HEK293 (cell line): ENCODE results near the gene TAS2R40.

Experiments
- CTCF ChIA-PET: fragments of 350-600 bp; formaldehyde crosslinking; extraction: SDS; loops from one replicate; lab custom pipeline; 2021; ENCODE audit warnings: antibody characterized with exemption; lab: Yijun Ruan, JAX
- POLR2A ChIA-PET: fragments of 300-600 bp; formaldehyde crosslinking; extraction: SDS; loops from one replicate; lab custom pipeline; 2020; ENCODE audit warnings: antibody characterized with exemption, inconsistent platforms; lab: Yijun Ruan, JAX
- H3K27ac ChIP-seq: fragments of 200-500 bp; sonication (Bioruptor generic); 2 replicates; pipeline ENCODE4 v1.5.1; 2014; ENCODE audit warnings: low read depth, low read length, control low read depth, inconsistent platforms; ENCODE audit errors: extremely low read depth
- H3K36me3 ChIP-seq, 2 experiments: fragments of 200-500 bp in 1 of 2; sonication (Bioruptor generic) in 1 of 2; 1 replicate in 1 of 2; 2 replicates in 1 of 2; pipeline ENCODE4 v1.5.1; 2014 to 2017; ENCODE audit warnings: inconsistent platforms in 2 of 2, low read length in 2 of 2; ENCODE audit not compliant: control insufficient read depth in 2 of 2, insufficient read depth in 1 of 2
- H3K4me1 ChIP-seq: fragments of 200-500 bp; sonication (Bioruptor generic); 2 replicates; pipeline ENCODE4 v1.5.1; 2014; ENCODE audit warnings: mild to moderate bottlenecking, low read length, inconsistent platforms; ENCODE audit not compliant: control insufficient read depth, insufficient read depth
- H3K4me3 ChIP-seq: 2 replicates; pipeline ENCODE4 v1.5.1; 2011; ENCODE audit warnings: low read depth, mild to moderate bottlenecking, control low read depth, low read length, moderate library complexity
- H3K9me3 ChIP-seq: fragments of 200-500 bp; sonication (Bioruptor generic); 2 replicates; pipeline ENCODE4 v1.5.1; 2014; ENCODE audit warnings: low read depth, low read length, inconsistent platforms; ENCODE audit not compliant: control insufficient read depth, insufficient read depth
- KLF9 ChIP-seq: fragments of 450-650 bp; formaldehyde crosslinking; IDR thresholded peaks from 2 replicates; pipeline ENCODE4 v1.5.1; 2016; ENCODE audit warnings: missing biosample characterization, missing genetic modification characterization, low read depth
- MZF1 ChIP-seq: fragments of 450-650 bp; formaldehyde crosslinking; IDR thresholded peaks from 2 replicates; pipeline ENCODE4 v1.5.1; 2017; ENCODE audit warnings: missing biosample characterization, missing genetic modification characterization, borderline replicate concordance
- PRDM6 ChIP-seq: fragments of 450-650 bp; formaldehyde crosslinking; IDR thresholded peaks from 2 replicates; pipeline ENCODE4 v1.5.1; 2017; ENCODE audit warnings: missing biosample characterization, missing genetic modification characterization
- SP3 ChIP-seq: fragments of 450-650 bp; formaldehyde crosslinking; IDR thresholded peaks from 2 replicates; pipeline ENCODE4 v1.5.1; 2016; ENCODE audit warnings: missing biosample characterization, missing genetic modification characterization
- WT1 ChIP-seq: fragments of 450-650 bp; formaldehyde crosslinking; IDR thresholded peaks from 2 replicates; pipeline ENCODE4 v1.5.1; 2016; ENCODE audit warnings: missing biosample characterization, missing genetic modification characterization
- YY2 ChIP-seq: fragments of 450-650 bp; formaldehyde crosslinking; IDR thresholded peaks from 2 replicates; pipeline ENCODE4 v1.5.1; 2016; ENCODE audit warnings: missing biosample characterization, missing genetic modification characterization
- ZBTB44 ChIP-seq: fragments of 450-650 bp; IDR thresholded peaks from 2 replicates; pipeline ENCODE4 v1.5.1; 2018; ENCODE audit warnings: missing biosample characterization, mild to moderate bottlenecking, missing genetic modification characterization
- ZBTB8A ChIP-seq: fragments of 450-650 bp; formaldehyde crosslinking; IDR thresholded peaks from 2 replicates; pipeline ENCODE4 v1.5.1; 2016; ENCODE audit warnings: missing biosample characterization, missing genetic modification characterization
- ZFP41 ChIP-seq: fragments of 450-650 bp; formaldehyde crosslinking; IDR thresholded peaks from 2 replicates; pipeline ENCODE4 v1.5.1; 2016; ENCODE audit warnings: missing biosample characterization, missing genetic modification characterization, borderline replicate concordance
- ZNF138 ChIP-seq: fragments of 450-650 bp; formaldehyde crosslinking; IDR thresholded peaks from 2 replicates; pipeline ENCODE4 v1.5.1; 2016; ENCODE audit warnings: missing biosample characterization, missing genetic modification characterization, borderline replicate concordance
- ZNF2 ChIP-seq: fragments of 450-650 bp; formaldehyde crosslinking; IDR thresholded peaks from 2 replicates; pipeline ENCODE4 v1.5.1; 2016; ENCODE audit warnings: missing biosample characterization, missing genetic modification characterization
- ZNF248 ChIP-seq: fragments of 450-650 bp; formaldehyde crosslinking; IDR thresholded peaks from 2 replicates; pipeline ENCODE4 v1.5.1; 2017; ENCODE audit warnings: missing biosample characterization, missing genetic modification characterization
- ZNF341 ChIP-seq: fragments of 450-650 bp; formaldehyde crosslinking; IDR thresholded peaks from 2 replicates; pipeline ENCODE4; 2016; ENCODE audit warnings: low read depth, missing biosample characterization, missing genetic modification characterization
- ZNF354C ChIP-seq: fragments of 450-650 bp; formaldehyde crosslinking; IDR thresholded peaks from 2 replicates; pipeline ENCODE4 v1.5.1; 2016; ENCODE audit warnings: missing biosample characterization, missing genetic modification characterization, low read depth, borderline replicate concordance
- ZNF398 ChIP-seq: fragments of 450-650 bp; formaldehyde crosslinking; IDR thresholded peaks from 2 replicates; pipeline ENCODE4 v1.5.1; 2017; ENCODE audit warnings: missing biosample characterization, missing genetic modification characterization
- ZNF510 ChIP-seq: fragments of 450-650 bp; formaldehyde crosslinking; IDR thresholded peaks from 2 replicates; pipeline ENCODE4 v1.5.1; 2018; ENCODE audit warnings: mild to moderate bottlenecking, missing genetic modification characterization, missing biosample characterization; ENCODE audit not compliant: insufficient replicate concordance
- ZNF596 ChIP-seq: fragments of 450-650 bp; IDR thresholded peaks from 2 replicates; pipeline ENCODE4 v1.5.0; 2018; ENCODE audit warnings: missing biosample characterization, mild to moderate bottlenecking, missing genetic modification characterization, moderate library complexity
- ZNF600 ChIP-seq: fragments of 450-650 bp; formaldehyde crosslinking; IDR thresholded peaks from 2 replicates; pipeline ENCODE4 v1.5.1; 2016; ENCODE audit warnings: missing biosample characterization, missing genetic modification characterization
- TF ChIP-seq, protein P1 (sequence below): fragments of 450-650 bp; formaldehyde crosslinking; optimal IDR thresholded peaks from 2 replicates; pipeline ENCODE3; 2016; ENCODE audit warnings: missing biosample characterization, mild to moderate bottlenecking, missing genetic modification characterization
- TF ChIP-seq, protein P2 (sequence below): fragments of 450-650 bp; formaldehyde crosslinking; IDR thresholded peaks from 2 replicates; pipeline ENCODE4 v1.5.1; 2016; ENCODE audit warnings: missing biosample characterization, missing genetic modification characterization

Gene TAS2R40

GRCh38 chr7:143256325-143256724 lies 34.5 kb downstream of the TAS2R40 start (continued):
- no peak for TF ChIP-seq ZNF398 (tag by site-specific recombination)
- no peak for TF ChIP-seq ZFP41 (tag by site-specific recombination)
- TF ChIP-seq ZBTB8A (tag by site-specific recombination), result no peak
- TF ChIP-seq, all 188 proteins: peak for 0

GRCh38 chr7:143256932-143257331 lies 35.1 kb downstream of the TAS2R40 start:
- no peaks in the 10 kb centered on the region for H3K4me1 ChIP-seq

GRCh38 chr7:143257501-143257900 lies 35.7 kb downstream of the TAS2R40 start:
- POLR2A ChIA-PET, result no interaction called here
- Histone ChIP-seq H3K4me1 (no peaks in the 10 kb centered on the region), H3K4me3 (no peak overlapping the region), H3K9me3 (no peaks in the 10 kb centered on the region), H3K36me3 (no peaks in the 10 kb centered on the region), H3K27ac (no peak overlapping the region)
- TF ChIP-seq ZNF2 (tag by site-specific recombination), result peak; percentile 64; the same call in 1 of the 2 replicates
- peak; percentile 40 for TF ChIP-seq ZNF600 (tag by site-specific recombination)
- TF ChIP-seq, protein P1, sequence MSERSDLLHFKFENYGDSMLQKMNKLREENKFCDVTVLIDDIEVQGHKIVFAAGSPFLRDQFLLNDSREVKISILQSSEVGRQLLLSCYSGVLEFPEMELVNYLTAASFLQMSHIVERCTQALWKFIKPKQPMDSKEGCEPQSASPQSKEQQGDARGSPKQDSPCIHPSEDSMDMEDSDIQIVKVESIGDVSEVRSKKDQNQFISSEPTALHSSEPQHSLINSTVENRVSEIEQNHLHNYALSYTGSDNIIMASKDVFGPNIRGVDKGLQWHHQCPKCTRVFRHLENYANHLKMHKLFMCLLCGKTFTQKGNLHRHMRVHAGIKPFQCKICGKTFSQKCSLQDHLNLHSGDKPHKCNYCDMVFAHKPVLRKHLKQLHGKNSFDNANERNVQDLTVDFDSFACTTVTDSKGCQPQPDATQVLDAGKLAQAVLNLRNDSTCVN (tag by site-specific recombination), result no peak
- TF ChIP-seq PRDM6, result peak; percentile 78
- TF ChIP-seq KLF9 (tag by site-specific recombination), result no peak
- CTCF ChIA-PET, result interaction anchor here (1.2 to 5.3 kb wide), 2 partner anchors 17 to 47 kb away, joined by 3 to 56 read pairs; no protein-coding TSS in a partner anchor

More at GRCh38 chr7:143256932-143257331, 35.1 kb downstream of the TAS2R40 start:
- no peak overlapping the region for H3K4me3 ChIP-seq
- no peak for TF ChIP-seq ZBTB44 (tag by site-specific recombination)
- CTCF ChIA-PET, result interaction anchor here (5.3 kb wide), 1 partner anchor 17 kb away, joined by 56 read pairs; no protein-coding TSS in a partner anchor
- no peak overlapping the region for H3K27ac ChIP-seq
- POLR2A ChIA-PET, result no interaction called here
- H3K36me3 ChIP-seq, result no peaks in the 10 kb centered on the region
- no peaks in the 10 kb centered on the region for H3K9me3 ChIP-seq

DNA sequence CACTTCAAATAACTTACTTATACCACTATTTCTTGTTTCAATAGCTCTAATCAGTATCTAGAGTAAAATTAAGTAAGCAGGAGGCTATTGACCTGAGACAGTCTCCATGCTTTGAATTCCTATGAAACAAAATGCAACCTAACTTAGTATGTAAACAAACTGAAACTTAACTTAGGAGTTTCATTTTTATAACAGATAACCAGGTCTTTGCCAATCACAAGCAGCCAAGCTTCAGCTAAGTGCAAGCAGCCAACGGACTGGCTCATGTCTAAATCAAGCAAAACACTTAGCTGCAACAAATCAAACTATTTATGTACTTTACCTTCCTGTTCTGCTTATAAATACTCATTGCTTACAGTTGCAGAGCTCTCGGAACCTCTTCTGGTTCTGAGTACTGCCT lies 37.0 kb downstream of the TAS2R40 start:
- Histone ChIP-seq H3K4me1 (no peaks in the 10 kb centered on the region), H3K36me3 (no peaks in the 10 kb centered on the region), H3K4me3 (no peak overlapping the region), H3K9me3 (no peaks in the 10 kb centered on the region), H3K27ac (no peak overlapping the region)
- ChIA-PET CTCF (interaction anchor here (0.6 to 5.3 kb wide), 7 partner anchors 11 to 668 kb away, joined by 3 to 56 read pairs (median 4); no protein-coding TSS in a partner anchor), POLR2A (no interaction called here)
- no peak for TF ChIP-seq SP3 (tag by site-specific recombination)
- TF ChIP-seq, protein P2, sequence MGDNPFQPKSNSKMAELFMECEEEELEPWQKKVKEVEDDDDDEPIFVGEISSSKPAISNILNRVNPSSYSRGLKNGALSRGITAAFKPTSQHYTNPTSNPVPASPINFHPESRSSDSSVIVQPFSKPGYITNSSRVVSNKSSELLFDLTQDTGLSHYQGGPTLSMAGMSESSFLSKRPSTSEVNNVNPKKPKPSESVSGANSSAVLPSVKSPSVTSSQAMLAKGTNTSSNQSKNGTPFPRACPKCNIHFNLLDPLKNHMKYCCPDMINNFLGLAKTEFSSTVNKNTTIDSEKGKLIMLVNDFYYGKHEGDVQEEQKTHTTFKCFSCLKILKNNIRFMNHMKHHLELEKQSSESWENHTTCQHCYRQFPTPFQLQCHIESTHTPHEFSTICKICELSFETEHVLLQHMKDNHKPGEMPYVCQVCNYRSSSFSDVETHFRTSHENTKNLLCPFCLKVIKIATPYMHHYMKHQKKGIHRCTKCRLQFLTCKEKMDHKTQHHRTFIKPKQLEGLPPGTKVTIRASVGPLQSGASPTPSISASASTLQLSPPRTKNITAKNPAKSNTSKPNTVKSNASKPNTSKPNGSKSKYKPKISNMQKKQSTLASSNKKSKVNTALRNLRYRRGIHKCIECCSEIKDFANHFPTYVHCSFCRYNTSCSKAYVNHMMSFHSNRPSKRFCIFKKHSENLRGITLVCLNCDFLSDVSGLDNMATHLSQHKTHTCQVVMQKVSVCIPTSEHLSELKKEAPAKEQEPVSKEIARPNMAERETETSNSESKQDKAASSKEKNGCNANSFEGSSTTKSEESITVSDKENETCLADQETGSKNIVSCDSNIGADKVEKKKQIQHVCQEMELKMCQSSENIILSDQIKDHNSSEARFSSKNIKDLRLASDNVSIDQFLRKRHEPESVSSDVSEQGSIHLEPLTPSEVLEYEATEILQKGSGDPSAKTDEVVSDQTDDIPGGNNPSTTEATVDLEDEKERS (tag by site-specific recombination), result no peak
- no peak for TF ChIP-seq MZF1 (tag by site-specific recombination)
- TF ChIP-seq ZNF596 (tag by site-specific recombination), result no peak
- TF ChIP-seq ZNF138 (tag by site-specific recombination), result no peak
- no peak for TF ChIP-seq WT1 (tag by site-specific recombination)
- TF ChIP-seq ZNF341 (tag by site-specific recombination), result no peak
- no peak for TF ChIP-seq ZNF510
- no peak for TF ChIP-seq ZNF354C (tag by site-specific recombination)
- no peak for TF ChIP-seq ZNF248 (tag by site-specific recombination)
- no peak for TF ChIP-seq YY2 (tag by site-specific recombination)
